Tongue (tissue), 2 donors: ENCODE data around the gene UGT1A6. TPM values are rescaled to one million over a fixed set of nuclear protein-coding genes. Genes with fewer than 3 reads are reported as not detected.
"Not testable (repeated sequence)": the region's sequence is repeated elsewhere in the genome, so short reads cannot be mapped to it uniquely, and the experiment has no call there.

Source experiments
- DNase-seq: peaks from one replicate; pipeline ENCODE4 v3.0.0-alpha.2; 2015
- total RNA-seq: library from RNA; depleted of rRNA; stranded (reverse); fragments of >200 nt; gene quantifications from one replicate; pipeline ENCODE4 v1.2.3, GENCODE V29; 2014

The UGT1A6 gene
- 9.6 TPM for total RNA-seq

DNA sequence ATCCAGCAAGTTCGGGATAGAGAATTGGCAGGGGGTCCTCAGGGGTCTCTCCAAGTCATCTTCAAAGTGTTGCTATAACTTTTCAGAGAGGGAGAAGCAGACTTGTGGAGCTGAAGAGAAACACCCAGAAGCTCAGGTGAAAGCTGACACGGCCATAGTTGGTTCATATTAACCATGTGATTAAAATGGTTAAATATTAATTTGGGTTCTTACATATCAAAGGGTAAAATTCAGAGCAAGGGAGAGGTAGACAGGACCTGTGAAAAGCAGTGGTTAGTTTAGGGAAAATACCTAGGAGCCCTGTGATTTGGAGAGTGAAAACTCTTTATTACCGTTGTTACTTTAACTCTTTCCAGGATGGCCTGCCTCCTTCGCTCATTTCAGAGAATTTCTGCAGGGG is at the start of gene UGT1A6:
Gene UGT1A6, plus strand, starts transcription at position 243 of the 400 bp plus-strand sequence. Its CDS starts 115 bp downstream, at position 358.
- no peak for DNase-seq

DNA sequence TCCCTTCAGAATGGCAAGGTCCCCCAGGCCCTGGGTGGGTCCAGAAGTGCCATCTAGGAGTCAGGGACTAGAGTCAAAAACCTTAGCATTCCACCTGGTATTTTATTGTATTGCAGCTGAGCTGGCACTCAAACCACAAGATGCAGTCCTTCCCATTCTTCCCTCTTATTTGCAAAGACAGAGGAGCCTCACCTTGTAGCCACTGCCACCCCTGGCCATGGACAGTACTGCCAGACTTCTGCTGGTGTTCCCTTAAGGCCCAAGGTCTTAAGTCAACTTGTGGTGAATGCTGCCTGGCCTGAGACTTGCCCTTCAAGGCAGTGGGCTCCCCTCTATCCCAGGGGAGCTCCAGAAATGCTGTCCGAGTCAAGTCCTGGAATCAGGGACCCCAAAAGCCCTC is 49.6 kb upstream of the UGT1A6 start:
- no peak for DNase-seq

DNA sequence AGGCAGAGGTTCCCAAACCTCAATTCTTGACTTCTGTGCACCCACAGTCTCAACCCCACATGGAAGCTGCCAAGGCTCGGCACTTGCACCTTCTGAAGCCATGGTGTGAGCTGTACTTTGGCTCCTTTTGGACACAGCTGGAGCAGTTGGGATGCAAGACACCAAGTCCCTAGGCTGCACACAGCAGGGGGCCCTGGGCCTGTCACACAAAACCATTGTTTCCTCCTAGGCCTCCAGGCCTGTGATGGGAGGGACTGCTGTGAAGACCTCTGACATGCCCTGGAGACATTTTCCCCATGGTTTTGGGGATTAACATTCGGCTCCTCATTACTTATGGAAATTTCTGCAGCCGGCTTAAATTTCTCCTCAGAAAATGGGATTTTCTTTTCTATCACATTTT is 46.7 kb upstream of the UGT1A6 start:
- DNase-seq, result not testable (repeated sequence)

DNA sequence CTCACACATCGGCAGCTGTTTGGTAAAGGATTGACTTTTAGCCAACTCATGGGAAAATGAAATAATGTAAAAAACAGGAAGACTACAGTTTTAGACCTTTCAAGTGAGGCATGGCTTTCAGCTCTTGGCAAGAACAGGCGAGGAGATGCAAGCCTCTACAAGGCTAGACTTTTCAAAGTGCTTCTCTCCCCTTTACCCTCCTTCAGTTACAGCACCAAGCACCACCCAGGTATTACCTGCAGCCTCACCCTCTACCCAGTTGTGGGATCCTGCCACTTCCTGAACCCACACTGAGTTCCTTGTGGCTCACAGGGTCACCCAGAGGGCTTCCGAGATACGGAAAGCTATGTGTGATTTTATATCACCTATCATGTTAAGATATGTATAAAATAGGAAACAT is 41.7 kb upstream of the UGT1A6 start:
- DNase-seq, result peak; percentile 0

DNA sequence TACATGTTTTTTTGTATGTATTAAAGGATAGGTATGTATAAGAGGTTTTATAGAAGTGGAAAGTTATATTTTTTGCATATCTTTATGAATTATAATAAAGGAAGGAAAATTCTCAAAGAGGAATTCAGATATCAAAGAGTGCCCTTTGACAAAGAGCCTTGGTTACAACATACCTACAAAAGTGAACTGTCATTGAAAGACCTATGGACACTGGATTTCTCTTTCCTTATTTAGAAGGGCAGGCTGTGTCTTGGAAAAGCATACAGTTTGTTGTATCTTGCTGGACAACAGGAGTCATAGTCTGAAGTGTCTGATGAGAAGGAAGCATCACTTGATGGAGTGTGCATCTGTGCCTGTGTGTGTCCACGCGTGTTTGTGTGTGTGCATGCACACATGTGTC is 41.3 kb upstream of the UGT1A6 start:
- DNase-seq, result no peak

DNA sequence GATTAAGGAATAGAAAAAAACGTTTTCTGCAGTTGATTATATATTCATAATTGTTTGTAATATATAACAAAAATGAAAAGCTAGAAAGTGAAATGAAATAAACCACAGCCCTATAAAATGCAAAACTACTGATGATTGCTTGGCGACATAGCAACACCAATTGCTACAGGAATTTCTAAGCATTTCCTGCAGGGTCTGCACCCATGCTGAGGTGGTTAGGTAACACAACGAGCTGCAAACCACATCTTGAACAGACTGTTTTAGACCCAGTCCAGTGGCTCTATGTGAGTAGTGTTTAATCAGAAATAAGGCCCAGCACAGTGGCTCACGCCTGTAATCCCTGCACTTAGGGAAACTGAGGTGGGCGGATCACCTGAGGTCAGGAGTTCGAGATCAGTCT is 38.2 kb upstream of the UGT1A6 start:
- no peak for DNase-seq

DNA sequence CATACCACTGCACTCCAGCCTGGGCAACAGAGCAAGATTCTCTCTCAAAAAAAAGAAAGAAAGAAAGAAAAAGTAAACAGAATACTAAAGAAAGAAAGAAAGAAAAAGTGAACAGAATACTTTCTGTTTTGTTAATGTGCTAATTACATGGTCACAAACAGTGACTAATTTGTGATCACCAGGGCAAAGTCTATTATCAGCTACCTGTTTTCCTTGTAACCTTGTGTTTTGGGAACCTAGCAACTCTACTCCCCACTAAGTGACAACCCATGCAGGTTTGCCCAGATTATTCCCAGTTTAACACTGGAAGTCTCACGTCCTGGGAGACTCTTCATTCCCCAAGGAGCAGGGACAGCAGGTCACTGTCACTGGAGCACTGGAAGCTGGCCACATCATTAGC is 37.6 kb upstream of the UGT1A6 start:
- no peak for DNase-seq

DNA sequence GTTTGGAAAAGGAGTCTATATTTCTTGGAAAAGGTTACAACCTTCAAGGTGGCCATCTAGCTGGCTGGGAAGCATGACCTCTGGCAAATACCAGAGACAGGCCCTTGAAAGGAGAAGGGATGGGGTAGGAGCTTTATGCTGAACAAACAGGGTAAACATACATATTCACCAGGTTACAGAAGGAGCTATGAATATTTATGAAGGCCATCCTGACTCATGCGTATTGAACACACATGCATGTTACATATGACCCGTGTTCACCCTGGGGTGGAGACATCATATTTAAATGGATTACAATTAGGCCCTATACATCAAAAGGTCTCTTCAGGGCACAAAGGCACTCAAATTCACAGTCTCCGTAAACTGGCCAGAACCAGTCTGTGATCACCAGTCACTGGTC is 36.7 kb upstream of the UGT1A6 start:
- not testable (repeated sequence) for DNase-seq

DNA sequence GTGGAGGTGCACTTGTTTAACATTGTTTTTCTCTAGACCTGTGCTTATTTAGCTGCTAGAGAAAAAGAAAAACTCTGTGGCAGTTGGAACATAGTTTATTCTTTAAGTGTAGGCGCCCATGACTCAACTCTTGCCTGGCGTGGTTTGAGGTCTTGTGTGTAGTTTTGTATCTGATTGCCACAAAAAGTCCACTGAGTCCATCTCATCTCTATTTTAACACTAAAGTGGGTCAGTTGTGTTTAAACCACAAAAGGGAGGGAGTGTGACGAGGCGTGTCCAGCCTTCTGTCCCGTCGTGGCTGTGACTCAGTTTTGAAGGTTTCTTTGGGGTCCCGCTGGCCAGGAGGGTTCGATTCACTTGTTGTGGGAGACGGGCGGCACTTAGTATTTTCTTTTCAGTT is 36.2 kb upstream of the UGT1A6 start:
- DNase-seq, result no peak

DNA sequence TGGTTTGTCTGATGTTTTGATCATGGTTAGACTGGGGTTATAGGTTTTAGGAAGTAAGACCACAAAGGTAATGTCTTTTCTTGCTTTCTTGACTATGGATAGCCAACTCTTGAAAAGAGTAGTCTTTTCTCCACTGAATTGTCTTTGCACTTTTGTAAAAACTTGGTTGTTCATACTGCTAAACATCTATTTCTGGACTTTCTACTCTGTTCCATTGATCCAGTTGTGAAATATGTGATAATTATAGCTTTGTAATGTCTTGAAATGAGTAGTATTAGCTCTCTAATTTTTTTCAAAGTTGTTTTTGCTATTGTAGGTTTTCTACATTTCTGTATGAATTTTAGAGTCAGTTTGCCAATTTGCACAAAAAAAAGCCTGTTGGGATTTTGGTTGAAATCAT is 34.1 kb upstream of the UGT1A6 start:
- no peak for DNase-seq

DNA sequence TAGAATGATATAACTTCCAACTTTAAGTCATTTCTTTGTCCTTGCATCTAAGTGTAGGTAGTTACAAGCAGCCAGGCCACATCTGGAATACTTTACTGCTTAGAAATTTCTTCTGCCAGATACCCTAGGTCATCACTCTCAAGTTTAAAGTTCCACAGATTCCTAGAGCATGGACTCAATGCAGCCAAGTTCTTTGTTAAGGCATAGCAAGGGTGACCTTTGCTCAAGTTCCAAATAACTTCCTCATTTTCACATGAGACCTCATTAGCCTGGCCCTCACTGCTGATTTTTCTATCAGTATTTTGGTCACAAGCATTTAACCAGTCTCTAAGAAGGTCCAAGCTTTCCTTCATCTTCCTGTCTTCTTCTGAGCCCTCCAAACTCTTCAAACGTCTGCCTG is 28.8 kb upstream of the UGT1A6 start:
- DNase-seq, result no peak

DNA sequence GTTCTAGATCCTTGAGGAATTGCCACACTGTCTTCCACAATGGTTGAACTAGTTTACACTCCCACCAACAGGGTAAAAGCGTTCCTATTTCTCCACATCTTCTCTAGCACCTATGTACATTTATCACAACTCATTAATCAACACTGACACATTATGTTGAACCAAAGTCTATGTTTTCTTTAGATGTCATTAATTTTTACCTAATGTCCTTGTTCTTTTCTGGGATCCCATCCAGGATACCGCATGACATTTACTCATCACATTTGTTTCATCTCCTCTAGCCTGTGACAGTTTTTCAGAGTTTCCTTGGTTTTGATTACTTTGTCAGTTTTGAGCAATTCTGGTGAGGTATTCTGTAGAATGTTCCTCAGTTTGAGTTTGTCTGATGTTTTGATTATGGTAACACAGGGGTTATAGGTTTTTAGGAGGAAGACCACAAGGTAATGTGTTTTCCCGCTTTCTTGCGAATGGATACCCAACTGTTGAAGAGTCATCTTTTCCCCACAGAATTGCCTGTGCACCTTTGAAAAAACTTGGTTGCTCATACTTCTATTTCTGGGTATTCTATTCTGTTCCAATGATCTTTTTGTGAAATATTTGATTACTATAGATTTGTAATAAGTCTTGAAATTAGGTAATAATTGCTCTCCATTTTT is 24.0 kb upstream of the UGT1A6 start:
- no peak for DNase-seq

DNA sequence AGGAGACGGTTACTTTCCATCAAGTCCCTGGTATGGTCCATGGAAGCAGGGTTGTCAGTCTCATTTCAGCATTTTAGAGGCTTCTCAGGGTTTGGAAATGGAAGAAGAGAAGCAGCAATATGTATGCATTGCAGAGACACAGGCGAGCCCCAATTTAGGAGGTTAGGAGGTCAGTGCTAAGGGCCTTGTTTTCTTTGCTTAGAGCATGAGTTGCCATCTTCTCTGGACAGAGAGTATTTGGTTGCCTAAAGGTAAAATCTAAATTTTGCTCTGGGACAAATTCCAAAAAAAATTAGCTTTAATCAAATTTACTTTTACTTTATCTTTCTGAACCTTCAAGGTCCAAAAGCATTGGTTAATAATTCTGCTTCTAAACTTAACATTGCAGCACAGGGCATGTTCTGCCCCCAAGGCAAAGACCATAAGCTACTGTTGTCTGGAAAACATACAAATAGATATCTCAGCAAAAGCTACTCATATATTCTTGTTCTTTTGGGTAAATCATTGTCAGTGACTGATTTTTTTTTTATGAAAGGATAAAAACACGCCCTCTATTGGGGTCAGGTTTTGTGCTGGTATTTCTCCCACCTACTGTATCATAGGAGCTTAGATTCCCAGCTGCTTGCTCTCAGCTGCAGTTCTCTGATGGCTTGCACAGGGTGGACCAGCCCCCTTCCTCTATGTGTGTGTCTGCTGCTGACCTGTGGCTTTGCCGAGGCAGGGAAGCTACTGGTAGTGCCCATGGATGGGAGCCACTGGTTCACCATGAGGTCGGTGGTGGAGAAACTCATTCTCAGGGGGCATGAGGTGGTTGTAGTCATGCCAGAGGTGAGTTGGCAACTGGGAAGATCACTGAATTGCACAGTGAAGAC is 21.2 kb upstream of the UGT1A6 start, which contains the start of gene UGT1A9:
Gene UGT1A9, plus strand, starts transcription at position 609 of the 872 bp plus-strand sequence. Its CDS starts 37 bp downstream, at position 646.
- no peak for DNase-seq

DNA sequence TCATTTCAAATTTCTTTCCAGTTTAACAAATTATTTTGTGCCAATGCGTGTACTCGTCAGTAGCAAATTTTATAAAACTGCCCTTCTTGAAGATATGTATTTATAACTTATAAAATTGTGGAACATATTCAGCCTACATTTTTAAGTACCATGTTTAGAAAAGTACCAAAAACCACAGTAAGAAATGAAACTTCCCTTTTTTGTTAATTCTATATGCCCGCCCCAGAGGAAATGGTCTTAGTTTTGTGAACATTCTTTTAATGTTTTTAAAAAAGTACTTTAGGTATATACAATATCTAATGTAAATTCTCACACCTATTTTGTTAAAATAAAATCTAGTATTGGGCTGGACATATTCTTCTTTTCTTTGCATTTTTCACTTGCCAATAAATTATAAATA is 19.8 kb upstream of the UGT1A6 start:
- no peak for DNase-seq

DNA sequence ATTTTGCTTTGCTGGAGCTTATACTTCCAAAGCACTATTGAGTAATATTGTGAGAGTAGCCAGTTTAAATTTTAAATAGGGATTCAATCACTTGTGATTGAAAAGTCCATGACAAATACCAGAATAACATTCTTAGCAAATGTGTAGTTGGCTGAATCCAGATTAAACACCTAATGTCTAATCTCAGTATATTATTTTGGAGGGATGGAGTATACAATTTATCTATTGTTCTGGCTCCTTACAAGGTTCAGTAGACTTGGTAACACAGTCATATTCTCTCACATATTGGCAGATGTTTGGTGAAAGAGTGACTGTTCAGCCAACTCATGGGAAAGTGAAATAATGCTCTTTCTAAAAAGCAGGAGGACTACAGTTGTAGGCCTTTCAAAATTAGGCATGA is 18.8 kb upstream of the UGT1A6 start:
- no peak for DNase-seq

DNA sequence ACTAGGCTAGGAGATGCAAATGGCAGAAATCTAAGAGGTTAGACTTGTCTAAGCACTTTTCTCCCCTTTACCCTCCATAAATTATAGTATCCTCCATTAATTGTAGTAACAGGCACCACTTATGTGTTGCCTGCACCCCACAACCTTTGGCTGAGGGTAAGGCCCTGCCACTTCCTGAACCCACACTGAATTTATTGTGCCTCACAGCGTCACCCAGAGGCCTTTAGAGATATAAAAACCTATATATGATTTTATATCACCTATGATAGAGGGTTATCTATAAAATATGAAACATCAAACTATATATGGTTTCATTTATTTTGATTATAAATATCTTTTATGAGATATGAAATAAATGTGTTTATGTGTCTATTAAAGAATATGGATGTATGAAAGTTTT is 18.4 kb upstream of the UGT1A6 start:
- DNase-seq, result no peak

DNA sequence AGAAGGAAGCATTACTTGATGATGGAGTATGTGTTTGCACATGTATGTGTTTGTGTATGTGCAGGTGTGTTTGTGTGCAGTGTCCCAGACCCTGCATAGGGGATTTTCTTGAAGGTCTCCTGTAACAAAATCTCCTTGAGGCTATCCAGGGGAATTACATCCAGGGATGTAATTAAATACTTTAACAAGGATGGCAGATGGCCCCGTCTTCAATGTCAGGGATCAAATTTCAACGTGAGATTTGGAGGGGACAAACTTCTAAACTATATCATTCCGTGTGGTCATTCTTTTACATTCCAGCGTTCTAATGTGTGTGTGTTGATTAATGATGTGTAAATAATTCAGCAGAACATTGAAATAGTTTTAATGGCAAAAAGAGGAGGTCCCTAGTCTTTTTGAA is 17.7 kb upstream of the UGT1A6 start:
- no peak for DNase-seq

DNA sequence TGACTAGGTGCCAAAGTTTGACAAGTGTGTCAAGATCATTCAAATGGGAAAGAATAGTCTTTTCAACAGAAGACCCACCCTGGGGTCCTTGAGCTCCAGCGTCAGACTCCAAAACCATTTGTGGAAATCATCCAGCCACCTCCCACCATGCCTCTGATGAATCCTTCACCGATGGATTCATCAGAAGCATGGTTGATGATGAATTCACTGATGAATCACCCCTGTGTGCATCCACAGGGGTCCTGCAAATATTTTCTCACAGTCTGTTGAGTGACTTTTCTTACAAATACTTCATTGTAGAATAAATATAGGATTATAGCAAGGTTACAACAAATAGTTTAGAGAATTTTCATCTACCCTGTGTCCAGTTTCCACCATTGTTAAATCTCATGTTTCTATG is 16.6 kb upstream of the UGT1A6 start:
- no peak for DNase-seq

DNA sequence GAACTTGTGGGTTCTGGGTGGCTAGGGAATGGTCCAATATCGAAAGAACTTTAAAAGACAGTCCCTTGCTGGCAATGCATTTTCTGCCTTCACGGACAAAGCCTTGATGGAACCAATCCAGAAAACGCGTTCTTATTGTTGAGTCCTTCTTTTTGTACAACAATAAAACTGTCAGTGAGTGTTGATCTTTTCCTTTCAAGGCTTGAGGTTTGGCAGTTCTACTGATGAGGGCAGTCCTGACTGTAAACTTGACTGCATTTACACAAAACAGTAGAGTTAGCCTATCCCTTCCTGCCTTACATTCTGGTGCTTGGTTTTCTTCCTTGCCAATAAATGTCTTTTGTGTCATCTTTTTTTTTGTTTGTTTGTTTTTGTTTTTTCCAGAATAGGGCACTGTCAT is 13.5 kb upstream of the UGT1A6 start:
- no peak for DNase-seq

DNA sequence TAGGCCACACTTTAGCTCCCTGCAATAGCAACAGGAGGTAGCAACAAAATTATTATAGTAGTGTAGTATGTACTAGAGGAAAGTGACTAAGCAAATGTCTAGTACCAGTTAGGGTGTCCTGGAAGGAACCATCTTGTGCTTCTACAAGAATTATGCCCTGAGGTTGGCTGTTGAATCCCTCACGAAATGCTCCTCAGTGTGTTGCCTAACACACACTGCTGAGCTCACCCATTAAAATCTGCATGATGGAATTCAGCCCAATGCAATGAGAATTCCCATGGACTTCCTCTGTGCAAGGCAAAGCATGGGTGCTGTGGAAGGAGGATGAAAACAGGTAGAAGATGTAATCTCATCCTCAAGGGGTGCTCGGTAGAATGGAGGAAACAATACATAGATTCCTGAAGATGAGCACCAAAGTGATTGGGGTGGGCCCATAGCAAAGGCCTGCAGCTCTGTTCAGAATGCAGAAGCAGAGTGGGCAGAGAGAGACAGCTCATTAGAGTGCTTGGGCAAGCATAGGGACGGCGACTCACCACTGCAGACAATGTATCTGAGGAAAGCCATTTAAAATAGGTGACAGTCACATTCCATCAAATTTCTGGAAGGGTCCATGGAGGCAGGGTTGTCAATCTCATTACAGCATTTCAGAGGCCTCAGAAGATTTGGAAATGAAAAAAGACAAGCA is 12.2 kb upstream of the UGT1A6 start:
- no peak for DNase-seq

DNA sequence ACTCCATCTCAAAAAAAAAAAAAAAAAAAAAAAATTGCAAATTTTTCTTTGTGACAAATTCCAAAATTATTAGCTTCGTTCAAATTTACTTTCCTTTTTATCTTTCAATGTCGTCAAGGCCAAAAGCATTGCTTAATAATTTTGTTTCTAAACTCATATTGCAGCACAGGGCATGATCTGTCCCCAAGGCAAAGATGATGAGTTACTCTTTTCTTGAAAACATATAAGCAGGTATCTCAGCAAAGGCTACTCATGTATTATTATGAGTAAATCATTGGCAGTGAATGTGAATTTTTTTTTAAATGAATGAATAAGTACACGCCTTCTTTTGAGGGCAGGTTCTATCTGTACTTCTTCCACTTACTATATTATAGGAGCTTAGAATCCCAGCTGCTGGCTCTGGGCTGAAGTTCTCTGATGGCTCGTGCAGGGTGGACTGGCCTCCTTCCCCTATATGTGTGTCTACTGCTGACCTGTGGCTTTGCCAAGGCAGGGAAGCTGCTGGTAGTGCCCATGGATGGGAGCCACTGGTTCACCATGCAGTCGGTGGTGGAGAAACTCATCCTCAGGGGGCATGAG is 11.1 kb upstream of the UGT1A6 start, which contains the start of gene UGT1A7:
Gene UGT1A7, plus strand, starts transcription at position 381 of the 579 bp plus-strand sequence. Its CDS starts 37 bp downstream, at position 418.
- DNase-seq, result no peak

DNA sequence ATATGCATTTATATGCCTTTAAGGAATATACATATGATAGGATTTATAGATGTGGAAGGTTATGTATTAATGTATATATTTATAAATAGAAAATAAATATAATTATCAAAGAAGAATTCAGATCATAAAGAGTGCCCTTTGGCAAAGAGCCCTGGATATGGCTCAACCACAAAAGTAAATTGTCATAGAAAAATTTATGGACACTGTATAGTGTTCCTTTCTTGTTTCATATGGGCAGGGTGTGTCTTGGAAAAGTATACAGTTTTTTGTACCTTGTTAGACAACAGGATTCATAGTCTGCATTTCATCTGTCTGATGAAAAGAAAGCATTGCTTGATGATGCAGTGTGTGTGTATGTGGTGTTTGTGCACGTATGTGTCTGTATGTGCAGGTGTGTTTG is 8.1 kb upstream of the UGT1A6 start:
- DNase-seq, result no peak

DNA sequence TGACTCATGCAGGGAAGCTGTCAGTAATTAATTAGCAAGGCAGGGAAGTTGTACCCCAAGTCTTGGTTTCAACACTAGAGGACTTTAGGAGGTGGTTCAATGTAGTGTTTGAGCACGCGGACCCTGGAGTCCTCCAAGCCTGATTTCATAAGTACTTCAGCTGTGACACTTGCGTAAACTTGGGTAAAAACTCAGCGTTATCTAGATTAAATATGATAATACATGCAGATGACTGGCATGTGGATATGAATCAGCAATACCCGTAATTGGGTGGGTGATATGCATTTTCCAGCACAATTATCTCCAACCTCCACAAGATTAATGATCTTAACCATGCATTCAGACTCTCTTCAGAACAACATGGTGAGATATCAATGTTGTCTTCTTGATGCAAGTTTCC is 5.8 kb upstream of the UGT1A6 start:
- DNase-seq, result no peak
